NCI-H1417 treated with DMSO at 0.1 percent for 48 hours (cell line): ENCODE measurements around the gene INSYN2B.

Source experiments
- DNase-seq: peaks from one replicate; lab custom pipeline; 2025; lab: John Stamatoyannopoulos, UW

INSYN2B gene

GRCh38 chr5:169980418-169981053 lies at the start of gene INSYN2B:
TSS of gene INSYN2B (minus strand) at chr5:169980495. CDS start at chr5:169883898, 96,597 bp downstream.
- no peak for DNase-seq

- DNase-seq: no peak
Measured at GRCh38 chr5:170028124-170028523, 47.8 kb upstream of the INSYN2B start.

GRCh38 chr5:170025853-170026252 lies 45.6 kb upstream of the INSYN2B start:
- no peak for DNase-seq

- DNase-seq: no peak
Measured at GRCh38 chr5:170021506-170021905, 41.2 kb upstream of the INSYN2B start.

DNA sequence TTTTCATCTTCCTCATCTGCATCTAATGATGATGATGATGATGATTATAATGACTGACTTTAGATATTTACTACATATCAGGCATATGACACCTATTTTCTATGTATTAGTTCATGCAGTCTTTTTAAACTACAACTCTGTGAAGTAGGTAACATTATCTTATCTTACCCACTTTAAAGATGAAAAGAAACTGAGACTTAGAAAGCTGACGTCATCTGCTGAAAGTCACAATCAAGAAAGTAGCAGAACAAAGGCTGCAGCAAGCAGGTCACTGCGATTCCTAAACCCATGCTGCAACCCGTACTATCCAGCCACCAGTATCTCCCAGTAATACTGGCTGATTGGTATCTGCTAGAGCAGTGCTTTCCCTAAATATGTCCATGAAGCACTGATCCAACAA lies 40.1 kb upstream of the INSYN2B start:
- DNase-seq: no peak

DNA sequence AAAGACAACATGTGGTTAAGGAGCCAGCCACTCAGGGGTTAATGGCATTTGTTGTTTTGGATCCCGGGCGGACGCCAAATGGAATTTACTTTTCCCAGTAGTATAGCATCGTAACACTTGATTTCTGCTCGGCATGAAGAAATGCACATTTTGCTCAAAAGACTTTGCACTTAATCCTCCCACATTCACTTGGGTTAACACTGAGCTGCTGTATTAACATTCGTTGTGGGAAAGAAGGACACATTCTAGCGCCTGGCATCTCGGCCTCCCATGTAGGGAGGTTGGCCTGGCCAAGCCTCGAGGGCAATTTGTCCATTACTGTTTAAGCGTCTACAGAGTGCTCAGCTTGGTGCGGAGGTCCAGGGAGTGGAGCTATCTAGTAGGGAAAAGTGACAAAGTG lies 32.3 kb upstream of the INSYN2B start:
- DNase-seq: no peak

- no peak for DNase-seq
Measured at GRCh38 chr5:170011751-170012150, 31.5 kb upstream of the INSYN2B start.

DNA sequence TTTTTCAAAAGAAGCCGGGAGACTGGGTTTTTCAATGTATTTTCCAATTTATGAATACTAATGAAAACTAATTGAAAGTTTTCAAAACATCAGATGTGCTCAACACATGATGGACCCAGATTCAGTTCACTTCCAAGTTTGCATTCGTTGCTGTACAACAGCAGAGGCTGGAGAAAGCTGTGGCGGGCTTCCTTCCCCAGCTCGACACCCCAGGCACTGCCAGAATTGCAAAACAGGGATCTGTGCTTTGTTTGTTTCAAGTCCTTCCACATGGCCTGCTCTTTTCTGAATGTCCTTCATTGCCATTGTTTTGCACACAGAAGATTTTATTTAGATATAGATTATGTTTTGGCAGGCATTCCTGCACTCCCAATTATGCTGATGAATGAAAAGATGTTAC lies 30.3 kb upstream of the INSYN2B start:
- DNase-seq: no peak

GRCh38 chr5:170008376-170008775 lies 28.1 kb upstream of the INSYN2B start:
- no peak for DNase-seq

DNA sequence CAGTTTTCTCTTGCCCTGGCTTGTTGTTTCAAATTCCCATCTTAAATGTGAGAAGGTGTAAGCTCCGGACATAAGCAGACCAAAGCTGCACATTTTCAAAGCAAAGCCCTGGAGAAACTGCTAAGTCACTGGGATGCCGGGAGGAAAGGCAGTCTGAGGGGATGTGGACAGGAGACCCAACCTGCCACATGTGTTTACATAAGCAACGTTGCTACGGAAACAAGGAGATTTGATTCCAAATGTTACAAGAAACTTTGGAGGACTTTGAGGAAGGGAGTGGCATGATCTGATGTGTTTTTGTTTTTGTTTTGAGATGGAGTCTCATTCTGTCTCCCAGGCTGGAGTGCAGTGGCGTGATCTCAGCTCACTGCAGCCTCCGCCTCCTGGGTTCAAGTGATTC lies 25.7 kb upstream of the INSYN2B start:
- no peak for DNase-seq

- DNase-seq: no peak
Measured at GRCh38 chr5:170000155-170000554, 19.9 kb upstream of the INSYN2B start.

DNA sequence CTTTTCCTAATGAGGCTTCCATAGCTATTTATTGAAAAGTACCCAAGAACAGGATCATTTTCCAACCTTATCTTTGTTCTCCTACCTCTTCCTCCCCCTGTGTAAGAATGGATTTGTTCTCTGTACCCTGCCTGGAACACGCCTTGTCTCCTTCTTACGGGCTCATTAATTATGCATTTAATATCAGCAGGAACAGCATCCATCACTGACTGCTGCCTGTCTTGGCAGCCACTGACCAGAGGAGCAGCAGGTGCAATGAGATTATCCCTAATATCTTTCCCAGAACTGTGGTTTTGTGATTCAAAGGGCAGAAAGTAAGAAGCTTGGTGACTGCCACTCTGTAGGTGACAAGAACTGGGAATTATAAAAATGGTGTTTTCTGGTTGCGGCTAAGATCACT lies 19.3 kb upstream of the INSYN2B start:
- no peak for DNase-seq

GRCh38 chr5:169997798-169998197 lies 17.5 kb upstream of the INSYN2B start:
- no peak for DNase-seq

GRCh38 chr5:169993485-169993790 lies 13.1 kb upstream of the INSYN2B start:
- no peak for DNase-seq

GRCh38 chr5:169992789-169993484 lies 12.6 kb upstream of the INSYN2B start:
- DNase-seq: no peak

- DNase-seq: no peak
Measured at GRCh38 chr5:169991115-169991869, 11.0 kb upstream of the INSYN2B start.

DNA sequence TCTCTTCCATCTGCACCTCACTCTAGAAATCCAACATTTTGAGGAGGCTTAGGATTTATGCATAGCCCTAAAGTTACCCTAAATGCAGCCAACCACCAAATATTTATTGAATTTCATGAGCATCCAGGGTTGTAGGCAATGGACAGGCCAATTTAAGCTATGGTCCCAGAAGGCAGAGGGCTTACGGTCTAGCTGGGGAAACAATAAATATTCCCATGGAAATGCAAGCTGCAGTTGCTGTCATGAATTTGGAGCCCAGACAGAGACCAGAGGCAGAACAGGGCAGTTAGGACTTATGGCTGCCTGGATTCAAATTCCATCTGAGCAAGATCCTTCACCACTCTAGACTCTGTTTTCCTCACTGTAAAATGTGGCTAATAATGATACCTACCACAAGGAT lies 9.1 kb upstream of the INSYN2B start:
- DNase-seq: no peak

- DNase-seq: no peak
Measured at GRCh38 chr5:169988947-169989346, 8.7 kb upstream of the INSYN2B start.

GRCh38 chr5:169988206-169988605 lies 7.9 kb upstream of the INSYN2B start:
- no peak for DNase-seq

DNA sequence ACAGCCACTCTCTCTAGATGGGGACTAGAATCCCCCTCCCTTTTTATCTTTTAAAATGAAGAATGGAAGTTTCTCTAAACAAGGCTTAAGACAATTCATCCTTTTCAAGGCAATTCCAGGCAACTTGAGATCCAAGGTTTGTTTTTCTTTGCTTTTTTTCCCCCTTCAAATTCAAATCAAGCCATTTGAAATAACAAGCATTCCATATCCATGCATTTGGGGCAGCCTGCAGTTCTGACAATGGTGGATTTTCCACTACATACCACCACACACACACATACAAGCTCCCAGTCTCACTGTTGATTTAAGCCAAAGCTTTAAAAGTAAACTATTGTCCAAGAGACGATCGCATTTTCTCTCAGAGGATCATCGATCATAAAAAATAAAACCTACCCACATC lies 424 bp downstream of the INSYN2B start:
- no peak for DNase-seq

- no peak for DNase-seq
Measured at GRCh38 chr5:169978714-169979113, 1.6 kb downstream of the INSYN2B start.

GRCh38 chr5:169974121-169974770 lies 6.0 kb downstream of the INSYN2B start:
- DNase-seq: no peak

DNA sequence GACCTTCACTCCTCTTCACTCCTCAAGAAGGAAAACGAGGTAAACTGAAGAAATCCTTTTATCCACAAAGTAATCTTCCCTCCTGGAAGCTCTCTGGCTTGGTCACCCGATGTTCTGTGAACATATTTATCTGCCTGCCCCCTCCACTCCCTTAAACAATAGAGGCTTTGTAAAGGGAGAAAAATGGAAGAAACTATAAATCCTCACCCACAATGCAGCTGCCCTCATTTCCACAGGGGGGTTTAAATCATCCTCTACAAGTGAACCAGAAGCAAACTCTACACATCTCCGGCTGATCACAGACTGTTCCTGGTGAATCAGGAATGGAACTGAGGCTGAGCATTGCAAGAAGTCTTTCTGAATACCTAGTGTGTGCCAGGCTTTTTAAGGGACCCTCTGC lies 7.2 kb downstream of the INSYN2B start:
- no peak for DNase-seq
